ENCODE data around the gene ST7. TPM values are rescaled to one million over a fixed set of nuclear protein-coding genes. Genes with fewer than 3 reads are reported as not detected.

Gene ST7
- total RNA-seq, 2 experiments from 2014 or later, result 9.6 to 10.7 TPM

- Histone ChIP-seq H3K9me3 (ENCODE audit: low read length) (no peaks in the 10 kb centered on the region), H3K9me2 (ENCODE audit: insufficient read depth, low read length) (no peaks in the 10 kb centered on the region), H3K4me2 (ENCODE audit: low read length) (no peak overlapping the region), H3K27ac (ENCODE audit: low read depth, low read length, poor library complexity, severe bottlenecking) (no peak overlapping the region), H3K4me1 (ENCODE audit: insufficient read depth, low read length, poor library complexity, severe bottlenecking) (peaks cover 8% of the 10 kb centered on the region), H3K4me3 (ENCODE audit: low read depth, low read length, poor library complexity, severe bottlenecking) (no peak overlapping the region), H2AFZ (ENCODE audit: low read length) (no peak overlapping the region), H3K79me2 (ENCODE audit: insufficient read depth, low read depth, low read length) (no peaks in the 10 kb centered on the region), H3K36me3 (ENCODE audit: insufficient read depth, low read length) (no peaks in the 10 kb centered on the region), H4K20me1 (ENCODE audit: insufficient read depth, low read length) (no peaks in the 10 kb centered on the region)
- TF ChIP-seq EZH2phosphoT487 (IDR thresholded peaks at IDR 0.05; ENCODE audit: borderline replicate concordance, low read depth, low read length) (no peak), CTCF (conservative IDR thresholded peaks at IDR 0.05; ENCODE audit: low read length) (no peak)
- BruUV-seq (replicated peaks), result no TSS peak
- CTCF ChIA-PET (ENCODE audit: unreplicated experiment), result no interaction called here
- no peak for DNase-seq (ENCODE audit: low spot score)
- POLR2A ChIA-PET, result no interaction called here
- intact Hi-C loops (cut with micrococcal nuclease; ENCODE audit: unreplicated experiment), result loop anchor here (5.0 kb wide), 1 partner anchor 183 kb away; no protein-coding TSS in a partner anchor
Observed at GRCh38 chr7:116948934-116949333, 4.4 kb upstream of the ST7 start.

GRCh38 chr7:116949941-116950801 is 3.1 kb upstream of the ST7 start:
- ChIA-PET CTCF (ENCODE audit: unreplicated experiment) (no interaction called here), POLR2A (interaction anchor here (0.7 to 1.0 kb wide), 3 partner anchors 9 to 646 kb away, joined by 3 to 5 read pairs (median 5); no protein-coding TSS in a partner anchor)
- Histone ChIP-seq H3K79me2 (ENCODE audit: insufficient read depth, low read depth, low read length) (peaks cover 6% of the 10 kb centered on the region; the same call in 1 of the 2 replicates), H3K4me3 (ENCODE audit: low read depth, low read length, poor library complexity, severe bottlenecking) (no peak overlapping the region), H3K9me2 (ENCODE audit: insufficient read depth, low read length) (no peaks in the 10 kb centered on the region), H3K4me2 (ENCODE audit: low read length) (no peak overlapping the region), H3K27ac (ENCODE audit: low read depth, low read length, poor library complexity, severe bottlenecking) (no peak overlapping the region), H4K20me1 (ENCODE audit: insufficient read depth, low read length) (peaks cover 7% of the 10 kb centered on the region; the same call in 1 of the 2 replicates), H3K4me1 (ENCODE audit: insufficient read depth, low read length, poor library complexity, severe bottlenecking) (peaks cover 18% of the 10 kb centered on the region), H2AFZ (ENCODE audit: low read length) (no peak overlapping the region), H3K9me3 (ENCODE audit: low read length) (no peaks in the 10 kb centered on the region), H3K36me3 (ENCODE audit: insufficient read depth, low read length) (no peaks in the 10 kb centered on the region)
- intact Hi-C loops (cut with micrococcal nuclease; ENCODE audit: unreplicated experiment), result loop anchor here (5.0 to 10.0 kb wide), 2 partner anchors 182 to 795 kb away; no protein-coding TSS in a partner anchor
- no TSS peak for BruUV-seq (replicated peaks)
- no peak for DNase-seq (ENCODE audit: low spot score)
- TF ChIP-seq EZH2phosphoT487 (IDR thresholded peaks at IDR 0.05; ENCODE audit: borderline replicate concordance, low read depth, low read length), result no peak
- no peak for TF ChIP-seq CTCF (conservative IDR thresholded peaks at IDR 0.05; ENCODE audit: low read length)

All from OCI-LY7 (cell line).